WTC11 (cell line): ENCODE results near the gene SIX6. TPM values are rescaled to one million over a fixed set of nuclear protein-coding genes. Genes with fewer than 3 reads are reported as not detected.

Experiments used
- AFF4 ChIP-seq: sonication (generic); formaldehyde crosslinking; IDR thresholded peaks from 2 replicates; pipeline ENCODE4 v1.8.1; 2023; ENCODE audit warnings: mild to moderate bottlenecking, missing genetic modification reagents, borderline replicate concordance
- ATF6 ChIP-seq: sonication (generic); formaldehyde crosslinking; IDR thresholded peaks from 2 replicates; pipeline ENCODE4 v1.8.1; 2023; ENCODE audit warnings: mild to moderate bottlenecking, missing genetic modification reagents
- E2F1 ChIP-seq: sonication (generic); formaldehyde crosslinking; IDR thresholded peaks from 2 replicates; pipeline ENCODE4 v1.8.0; 2022; ENCODE audit warnings: mild to moderate bottlenecking, missing genetic modification reagents
- E2F4 ChIP-seq: sonication (generic); formaldehyde crosslinking; IDR thresholded peaks from 2 replicates; pipeline ENCODE4 v1.8.1; 2022; ENCODE audit warnings: low read depth, mild to moderate bottlenecking, moderate library complexity, missing genetic modification reagents, borderline replicate concordance
- FOXP4 ChIP-seq: sonication (generic); formaldehyde crosslinking; IDR thresholded peaks from 2 replicates; pipeline ENCODE4 v1.8.0; 2022; ENCODE audit warnings: mild to moderate bottlenecking, missing genetic modification reagents
- GABPB1 ChIP-seq: sonication (generic); formaldehyde crosslinking; IDR thresholded peaks from 2 replicates; pipeline ENCODE4 v1.8.1; 2023; ENCODE audit warnings: mild to moderate bottlenecking, missing genetic modification reagents
- HMGA2 ChIP-seq: fragments of 250-450 bp; sonication (Bioruptor Pico); IDR thresholded peaks from 2 replicates; pipeline ENCODE4 v1.4.0; 2021; ENCODE audit warnings: mild to moderate bottlenecking, moderate library complexity
- JAZF1 ChIP-seq: fragments of 250-450 bp; sonication (Bioruptor Pico); IDR thresholded peaks from 2 replicates; pipeline ENCODE4 v1.9.0; 2021; ENCODE audit warnings: moderate library complexity, mild to moderate bottlenecking, inconsistent platforms
- MXD4 ChIP-seq: fragments of 250-450 bp; sonication (Bioruptor Pico); IDR thresholded peaks from 2 replicates; pipeline ENCODE4 v1.8.0; 2021; ENCODE audit warnings: mild to moderate bottlenecking, moderate library complexity, borderline replicate concordance
- MYBL2 ChIP-seq: sonication (generic); formaldehyde crosslinking; IDR thresholded peaks from 2 replicates; pipeline ENCODE4 v1.8.1; 2023; ENCODE audit warnings: mild to moderate bottlenecking, moderate library complexity, missing genetic modification reagents
- NFATC4 ChIP-seq: fragments of 250-450 bp; sonication (Bioruptor Pico); IDR thresholded peaks from 2 replicates; pipeline ENCODE4 v1.9.0; 2021; ENCODE audit warnings: mild to moderate bottlenecking
- PRRX2 ChIP-seq: fragments of 250-450 bp; sonication (Bioruptor Pico); IDR thresholded peaks from 2 replicates; pipeline ENCODE4 v1.8.0; 2021; ENCODE audit warnings: mild to moderate bottlenecking
- RORB ChIP-seq: fragments of 250-450 bp; sonication (Bioruptor Pico); IDR thresholded peaks from 2 replicates; pipeline ENCODE4 v1.9.0; 2021; ENCODE audit warnings: mild to moderate bottlenecking
- SOX15 ChIP-seq: fragments of 250-450 bp; sonication (Bioruptor Pico); IDR thresholded peaks from 2 replicates; pipeline ENCODE4 v1.9.0; 2021; ENCODE audit warnings: mild to moderate bottlenecking
- SP1 ChIP-seq: sonication (generic); formaldehyde crosslinking; conservative IDR thresholded peaks from 2 replicates; pipeline ENCODE4 v1.8.1; 2022; ENCODE audit warnings: missing genetic modification reagents
- TCF7 ChIP-seq: sonication (generic); formaldehyde crosslinking; IDR thresholded peaks from 2 replicates; pipeline ENCODE4 v1.8.0; 2022; ENCODE audit warnings: mild to moderate bottlenecking, low read depth, missing genetic modification reagents, moderate library complexity
- TEAD4 ChIP-seq: sonication (generic); formaldehyde crosslinking; IDR thresholded peaks from 2 replicates; pipeline ENCODE4 v1.8.0; 2022; ENCODE audit warnings: mild to moderate bottlenecking, missing genetic modification reagents
- USF1 ChIP-seq: sonication (generic); formaldehyde crosslinking; IDR thresholded peaks from 2 replicates; pipeline ENCODE4 v1.8.0; 2022; ENCODE audit warnings: mild to moderate bottlenecking, missing genetic modification reagents
- ZMAT4 ChIP-seq: fragments of 250-450 bp; sonication (Bioruptor Pico); IDR thresholded peaks from 2 replicates; pipeline ENCODE4 v1.9.0; 2021; ENCODE audit warnings: mild to moderate bottlenecking
- ZNF219 ChIP-seq: sonication (generic); formaldehyde crosslinking; IDR thresholded peaks from 2 replicates; pipeline ENCODE4 v1.8.0; 2023; ENCODE audit warnings: missing genetic modification reagents, mild to moderate bottlenecking, borderline replicate concordance
- ZNF281 ChIP-seq: sonication (generic); formaldehyde crosslinking; IDR thresholded peaks from 2 replicates; pipeline ENCODE4 v1.8.0; 2023; ENCODE audit warnings: mild to moderate bottlenecking, missing genetic modification reagents
- ZNF317 ChIP-seq: sonication (generic); formaldehyde crosslinking; IDR thresholded peaks from 2 replicates; pipeline ENCODE4 v1.8.1; 2023; ENCODE audit warnings: low read depth, mild to moderate bottlenecking, moderate library complexity, missing genetic modification reagents, borderline replicate concordance
- ZSCAN18 ChIP-seq: fragments of 250-450 bp; sonication (Bioruptor Pico); IDR thresholded peaks from 2 replicates; pipeline ENCODE4 v2.1.2; 2022; ENCODE audit warnings: mild to moderate bottlenecking, moderate library complexity
- total RNA-seq: library from RNA; stranded (reverse); gene quantifications from 3 replicates; pipeline ENCODE4 v1.2.3, GENCODE V29; 2021

The SIX6 gene
- total RNA-seq, 1 experiment from 2014 or later: 0.07 TPM

- TF ChIP-seq TEAD4 (CRISPR knock-in tag): 0 out of 2 replicates have a peak, but pooled peaks have one; percentile 21
- no peak for TF ChIP-seq SOX15 (CRISPR knock-in tag)
- 0 out of 2 replicates have a peak, but pooled peaks have one; percentile 25 for TF ChIP-seq E2F1
- no peak for TF ChIP-seq AFF4 (CRISPR knock-in tag)
- TF ChIP-seq ATF6: no peak
- TF ChIP-seq JAZF1: no peak
- no peak for TF ChIP-seq RORB (CRISPR knock-in tag)
- TF ChIP-seq ZMAT4 (CRISPR knock-in tag): no peak
- peak; percentile 74; the same call in 1 of the 2 replicates for TF ChIP-seq FOXP4 (CRISPR knock-in tag)
- TF ChIP-seq PRRX2 (CRISPR knock-in tag): no peak
- TF ChIP-seq MYBL2 (CRISPR knock-in tag): peak; percentile 81
- TF ChIP-seq SP1: peak; percentile 59
- TF ChIP-seq TCF7 (CRISPR knock-in tag): no peak
- TF ChIP-seq ZNF219 (CRISPR knock-in tag): 0 out of 2 replicates have a peak, but pooled peaks have one; percentile 29
- no peak for TF ChIP-seq ZNF317 (CRISPR knock-in tag)
- no peak for TF ChIP-seq NFATC4
- TF ChIP-seq ZSCAN18 (CRISPR knock-in tag): no peak
- no peak for TF ChIP-seq GABPB1 (CRISPR knock-in tag)
- no peak for TF ChIP-seq HMGA2
- TF ChIP-seq ZNF281: peak; percentile 87; the same call in 1 of the 2 replicates
- no peak for TF ChIP-seq MXD4 (CRISPR knock-in tag)
- peak; percentile 48; the same call in 1 of the 2 replicates for TF ChIP-seq USF1 (CRISPR knock-in tag)
- no peak; the same call in 1 of the 2 replicates for TF ChIP-seq E2F4
Measured at GRCh38 chr14:60485598-60486251, 23.2 kb upstream of the SIX6 start, which contains the start of gene C14orf39 (continued).
